Liver (tissue), 9 donors: ENCODE measurements around the gene MYOT. TPM values are rescaled to one million over a fixed set of nuclear protein-coding genes. Genes with fewer than 3 reads are reported as not detected.

ENCODE experiments used
- DNase-seq: peaks from one replicate; pipeline ENCODE4 v3.0.0-alpha.2; 2017; ENCODE audit warnings: low spot score
- H3K27ac ChIP-seq, 2 donors: one replicate each; pipeline ENCODE4 v1.7.0; 2013; ENCODE audit warnings: inconsistent platforms in 2 of 2, low read length in 2 of 2, control low read depth in 1 of 2, low read depth in 1 of 2, mild to moderate bottlenecking in 1 of 2
- H3K27me3 ChIP-seq, 4 donors: one replicate each; pipeline versions ENCODE4 v1.6.1 to v1.7.0; 2013; ENCODE audit warnings: low read length in 3 of 4, inconsistent platforms in 1 of 4, mild to moderate bottlenecking in 1 of 4, moderate library complexity in 1 of 4; ENCODE audit not compliant: control insufficient read depth in 4 of 4, insufficient read depth in 4 of 4
- H3K36me3 ChIP-seq, 4 donors: one replicate each; pipeline versions ENCODE4 v1.6.1 to v1.7.0; 2013; ENCODE audit warnings: low read length in 3 of 4, mild to moderate bottlenecking in 3 of 4, low read depth in 1 of 4, moderate library complexity in 1 of 4; ENCODE audit not compliant: control insufficient read depth in 4 of 4, insufficient read depth in 3 of 4
- H3K4me1 ChIP-seq, 4 donors: one replicate each; pipeline versions ENCODE4 v1.6.1 to v1.7.0; 2013; ENCODE audit warnings: low read length in 3 of 4, mild to moderate bottlenecking in 3 of 4, moderate library complexity in 1 of 4; ENCODE audit not compliant: control insufficient read depth in 4 of 4, insufficient read depth in 4 of 4
- H3K4me3 ChIP-seq, 3 donors: one replicate each; pipeline versions ENCODE4 v1.6.1 to v1.7.0; 2013; ENCODE audit warnings: low read length in 3 of 3, control low read depth in 1 of 3, low read depth in 1 of 3, mild to moderate bottlenecking in 1 of 3
- H3K9ac ChIP-seq, 2 donors: one replicate each; pipeline ENCODE4 v1.7.0; 2013; ENCODE audit warnings: low read length in 2 of 2, mild to moderate bottlenecking in 2 of 2, moderate library complexity in 2 of 2, control low read depth in 1 of 2, low read depth in 1 of 2
- H3K9me3 ChIP-seq, 4 donors: one replicate each; pipeline versions ENCODE4 v1.6.1 to v1.7.0; 2013; ENCODE audit warnings: low read length in 3 of 4; ENCODE audit not compliant: control insufficient read depth in 4 of 4
- CTCF ChIP-seq: fragments of 150-350 bp; IDR thresholded peaks from 2 replicates; pipeline ENCODE4 v1.5.1; 2017; ENCODE audit warnings: improper control_type of control experiment, low read depth, low read length; ENCODE audit not compliant: missing input control
- FOXA2 ChIP-seq: IDR thresholded peaks from 2 replicates; pipeline ENCODE4 v1.6.1; 2016; ENCODE audit warnings: antibody characterized with exemption
- GABPA ChIP-seq, 2 donors: IDR thresholded peaks in 1 of 2; conservative IDR thresholded peaks in 1 of 2; 2 replicates each; pipeline ENCODE4 v1.6.1; 2016; ENCODE audit warnings: antibody characterized with exemption in 2 of 2, mild to moderate bottlenecking in 1 of 2, moderate library complexity in 1 of 2
- HNF4A ChIP-seq, 2 donors: conservative IDR thresholded peaks; 2 replicates each; pipeline ENCODE4 v1.6.1; 2016; ENCODE audit warnings: antibody characterized with exemption in 2 of 2, mild to moderate bottlenecking in 2 of 2
- MAX ChIP-seq: IDR thresholded peaks from 2 replicates; pipeline ENCODE4 v1.6.1; 2016; ENCODE audit warnings: antibody characterized with exemption
- NR2F2 ChIP-seq: IDR thresholded peaks from 2 replicates; pipeline ENCODE4 v1.6.1; 2016; ENCODE audit warnings: antibody characterized with exemption
- RAD21 ChIP-seq, 2 donors: IDR thresholded peaks; 2 replicates each; pipeline ENCODE4 v1.6.1; 2016; ENCODE audit warnings: antibody characterized with exemption in 2 of 2, mild to moderate bottlenecking in 2 of 2
- REST ChIP-seq: IDR thresholded peaks from 2 replicates; pipeline ENCODE4 v1.6.1; 2016; ENCODE audit warnings: antibody characterized with exemption, mild to moderate bottlenecking
- TAF1 ChIP-seq: conservative IDR thresholded peaks from 2 replicates; pipeline ENCODE4 v1.6.1; 2016; ENCODE audit warnings: antibody characterized with exemption, mild to moderate bottlenecking
- ZBTB33 ChIP-seq: IDR thresholded peaks from 2 replicates; pipeline ENCODE4 v1.6.1; 2016; ENCODE audit warnings: antibody characterized with exemption
- WGBS: extraction: QIAGEN DNeasy Blood & Tissue Kit; methylation state at CpG from one replicate; pipeline ENCODE4 v1.1.7; 2013; 5-methylcytosine and 5-hydroxymethylcytosine counted together
- polyA plus RNA-seq, 2 donors: library from polyadenylated mRNA; stranded (reverse) in 1 of 2; unstranded in 1 of 2; fragments of 200-250 nt in 1 of 2; fragments of >200 nt in 1 of 2; fragmentation: Nextera tagmentation in 1 of 2; extraction: Ambion mirVana in 1 of 2; gene quantifications; one replicate each; pipeline versions ENCODE4 v1.2.1 to v1.2.3, GENCODE V29; 2013 to 2015
- total RNA-seq, 2 donors: library from RNA; depleted of rRNA; stranded (reverse); fragments of >200 nt; gene quantifications; one replicate each; pipeline ENCODE4 v1.2.3, GENCODE V29; 2014
- TF ChIP-seq, protein P1 (sequence below): IDR thresholded peaks from 2 replicates; pipeline ENCODE4 v1.6.1; 2016; ENCODE audit warnings: antibody characterized with exemption
- donor health status: healthy.
- donor health status: healthy.
- donor health status: healthy.
- donor health status: healthy.
- donor health status: healthy.

MYOT gene
- total and polyA plus RNA-seq, 4 donors: 0.05 to 1.3 (median 0.34) TPM

DNA sequence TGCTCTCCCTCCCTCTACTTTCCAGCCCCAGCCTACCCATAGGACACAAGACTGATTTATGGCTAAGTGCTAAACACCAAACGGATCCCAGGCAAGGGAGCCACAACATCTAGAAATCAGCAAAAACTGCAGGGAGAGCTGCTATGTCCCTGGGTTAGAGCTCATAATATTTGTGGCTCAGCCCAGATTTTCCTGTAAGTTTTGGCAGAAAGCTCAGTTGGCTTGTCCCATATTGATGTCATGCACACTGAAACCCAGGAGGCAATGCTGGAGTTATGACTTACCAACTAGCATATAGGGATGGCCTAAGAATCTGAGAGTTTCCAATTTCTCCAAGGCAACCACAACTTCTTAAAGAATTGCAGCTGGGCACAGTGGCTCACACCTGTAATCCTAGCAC, 44.7 kb upstream of the MYOT start (continued):
- TF ChIP-seq CTCF (no peak), RAD21 (IDR thresholded peaks at IDR 0.05) (no peak), HNF4A (conservative IDR thresholded peaks at IDR 0.05) (no peak), FOXA2 (no peak), GABPA (IDR thresholded peaks at IDR 0.05 in 1 of 2, conservative IDR thresholded peaks at IDR 0.05 in 1 of 2) (no peak), NR2F2 (no peak)

DNA sequence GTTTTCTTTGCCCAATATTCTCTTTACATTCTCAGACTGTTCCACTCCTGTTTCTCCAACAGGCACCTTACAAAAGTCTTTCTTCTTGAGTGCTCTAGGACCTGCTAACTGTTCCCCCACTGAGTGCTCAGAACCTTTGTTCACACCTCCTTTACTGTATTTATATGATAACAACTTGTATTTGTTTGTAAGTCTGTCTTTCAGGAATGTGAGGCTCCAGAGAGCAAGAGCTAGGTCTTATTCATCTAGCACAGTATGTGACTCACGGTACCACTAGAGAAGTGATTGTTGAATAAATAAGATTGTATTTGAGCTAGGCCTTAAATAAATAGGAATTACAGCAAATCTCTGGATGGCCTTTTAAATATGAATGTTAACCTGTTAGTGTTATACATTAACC, 42.5 kb upstream of the MYOT start:
- 57% methylated on average over 1 of the region's 1 CpG for WGBS
- no peak overlapping the region for H3K4me3 ChIP-seq
- no peak overlapping the region for H3K27ac ChIP-seq
- H3K4me1 ChIP-seq: no peaks in the 10 kb centered on the region
- DNase-seq: no peak
- TF ChIP-seq REST (no peak), ZBTB33 (no peak)
- no peaks in the 10 kb centered on the region for H3K36me3 ChIP-seq
- no peaks in the 10 kb centered on the region for H3K27me3 ChIP-seq
- no peak overlapping the region for H3K9ac ChIP-seq
- no peaks in the 10 kb centered on the region for H3K9me3 ChIP-seq

- Histone ChIP-seq H3K27me3 (no peaks in the 10 kb centered on the region), H3K4me3 (no peak overlapping the region)
Observed at GRCh38 chr5:137826067-137826466, 41.6 kb upstream of the MYOT start.

More at GRCh38 chr5:137826067-137826466, 41.6 kb upstream of the MYOT start:
- Histone ChIP-seq H3K9me3 (no peaks in the 10 kb centered on the region), H3K9ac (no peak overlapping the region), H3K27ac (no peak overlapping the region), H3K4me1 (no peaks in the 10 kb centered on the region), H3K36me3 (no peaks in the 10 kb centered on the region)
- TF ChIP-seq REST: no peak
- TF ChIP-seq MAX: no peak
- TF ChIP-seq, protein P1, sequence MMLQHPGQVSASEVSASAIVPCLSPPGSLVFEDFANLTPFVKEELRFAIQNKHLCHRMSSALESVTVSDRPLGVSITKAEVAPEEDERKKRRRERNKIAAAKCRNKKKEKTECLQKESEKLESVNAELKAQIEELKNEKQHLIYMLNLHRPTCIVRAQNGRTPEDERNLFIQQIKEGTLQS: no peak
- no peak for TF ChIP-seq RAD21 (IDR thresholded peaks at IDR 0.05)
- TF ChIP-seq TAF1: no peak
- no peak for DNase-seq
